ENCODE measurements around the gene MAPK7.

The MAPK7 gene

GRCh38 chr17:19363460-19364035 is 14.8 kb upstream of the MAPK7 start:
- TF ChIP-seq, protein P1, sequence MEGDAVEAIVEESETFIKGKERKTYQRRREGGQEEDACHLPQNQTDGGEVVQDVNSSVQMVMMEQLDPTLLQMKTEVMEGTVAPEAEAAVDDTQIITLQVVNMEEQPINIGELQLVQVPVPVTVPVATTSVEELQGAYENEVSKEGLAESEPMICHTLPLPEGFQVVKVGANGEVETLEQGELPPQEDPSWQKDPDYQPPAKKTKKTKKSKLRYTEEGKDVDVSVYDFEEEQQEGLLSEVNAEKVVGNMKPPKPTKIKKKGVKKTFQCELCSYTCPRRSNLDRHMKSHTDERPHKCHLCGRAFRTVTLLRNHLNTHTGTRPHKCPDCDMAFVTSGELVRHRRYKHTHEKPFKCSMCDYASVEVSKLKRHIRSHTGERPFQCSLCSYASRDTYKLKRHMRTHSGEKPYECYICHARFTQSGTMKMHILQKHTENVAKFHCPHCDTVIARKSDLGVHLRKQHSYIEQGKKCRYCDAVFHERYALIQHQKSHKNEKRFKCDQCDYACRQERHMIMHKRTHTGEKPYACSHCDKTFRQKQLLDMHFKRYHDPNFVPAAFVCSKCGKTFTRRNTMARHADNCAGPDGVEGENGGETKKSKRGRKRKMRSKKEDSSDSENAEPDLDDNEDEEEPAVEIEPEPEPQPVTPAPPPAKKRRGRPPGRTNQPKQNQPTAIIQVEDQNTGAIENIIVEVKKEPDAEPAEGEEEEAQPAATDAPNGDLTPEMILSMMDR (IDR thresholded peaks at IDR 0.05; ENCODE audit: low read depth, low read length), result no peak
- no peak overlapping the region for H3K4me3 ChIP-seq (ENCODE audit: low read depth, low read length)

GRCh38 chr17:19364699-19365498 is 13.4 kb upstream of the MAPK7 start:
- no peak overlapping the region for H3K4me3 ChIP-seq (ENCODE audit: low read depth, low read length)
- TF ChIP-seq, protein P1 (IDR thresholded peaks at IDR 0.05; ENCODE audit: low read depth, low read length), result no peak

GRCh38 chr17:19365499-19365817 is 12.8 kb upstream of the MAPK7 start:
- no peak overlapping the region for H3K4me3 ChIP-seq (ENCODE audit: low read depth, low read length)
- TF ChIP-seq, protein P1 (IDR thresholded peaks at IDR 0.05; ENCODE audit: low read depth, low read length), result no peak

DNA sequence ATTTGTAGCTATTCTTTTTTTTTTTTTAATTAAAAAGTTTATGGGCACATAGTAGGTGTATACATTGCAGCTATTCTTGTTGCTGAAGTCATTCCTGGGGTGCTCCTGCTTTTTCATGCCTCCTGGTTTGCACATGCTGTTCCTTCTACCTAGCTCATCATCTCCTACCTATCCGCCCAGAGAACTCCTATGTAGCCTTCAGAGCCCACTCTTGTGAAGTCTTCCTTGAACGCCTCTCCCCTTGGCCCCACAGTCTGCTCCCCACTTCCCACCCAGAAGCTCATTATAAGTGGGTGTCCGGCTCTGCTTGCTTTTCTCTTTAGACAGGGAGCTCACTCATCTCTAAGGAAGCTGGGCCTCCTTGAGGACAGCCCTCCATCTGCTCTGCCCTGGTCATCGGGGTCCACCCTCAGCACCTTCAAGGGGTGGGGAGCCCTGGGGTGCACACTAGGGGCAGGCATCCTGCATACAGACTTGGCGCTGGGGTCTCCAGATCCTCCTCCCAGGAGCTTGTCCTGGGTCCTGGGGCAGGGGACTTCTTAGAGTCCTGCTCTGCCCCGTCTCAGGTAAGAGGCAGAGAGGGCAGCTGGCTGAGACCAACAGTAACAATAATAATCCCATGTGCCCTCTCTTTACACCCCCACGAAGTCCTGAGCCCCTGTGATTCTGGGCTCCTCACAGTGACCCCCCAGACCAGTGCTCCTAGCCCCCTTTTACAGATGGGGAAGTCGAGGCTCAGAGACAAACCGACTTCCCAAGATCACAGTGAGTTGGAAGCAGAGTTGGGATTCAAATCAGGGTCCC is 12.3 kb upstream of the MAPK7 start:
- no peak overlapping the region for H3K4me3 ChIP-seq (ENCODE audit: low read depth, low read length)
- TF ChIP-seq, protein P1 (IDR thresholded peaks at IDR 0.05; ENCODE audit: low read depth, low read length), result no peak

DNA sequence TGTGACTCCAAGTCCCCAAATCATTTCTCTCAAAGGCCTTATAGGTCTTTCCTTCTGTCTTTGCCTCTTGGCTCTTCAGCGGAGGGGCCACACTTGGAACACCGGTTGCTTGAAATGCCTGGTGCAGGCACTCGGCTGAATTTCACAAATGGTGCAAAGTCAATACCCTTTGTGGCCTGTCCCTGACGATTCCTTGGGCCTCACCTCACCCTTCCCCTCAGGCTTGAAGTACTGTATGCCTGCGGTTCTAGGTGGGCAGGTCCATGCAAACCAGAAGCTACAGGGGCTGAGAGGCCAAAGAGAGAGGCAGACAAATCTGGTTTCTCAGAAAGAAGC is 11.7 kb upstream of the MAPK7 start:
- TF ChIP-seq, protein P1 (IDR thresholded peaks at IDR 0.05; ENCODE audit: low read depth, low read length), result no peak
- H3K4me3 ChIP-seq (ENCODE audit: low read depth, low read length), result no peak overlapping the region

GRCh38 chr17:19368229-19368628 is 10.1 kb upstream of the MAPK7 start:
- H3K4me3 ChIP-seq (ENCODE audit: low read depth, low read length), result no peak overlapping the region
- TF ChIP-seq, protein P1 (IDR thresholded peaks at IDR 0.05; ENCODE audit: low read depth, low read length), result no peak

Data from WI38 (cell line).